ENCODE data around the gene PC.

PC gene

DNA sequence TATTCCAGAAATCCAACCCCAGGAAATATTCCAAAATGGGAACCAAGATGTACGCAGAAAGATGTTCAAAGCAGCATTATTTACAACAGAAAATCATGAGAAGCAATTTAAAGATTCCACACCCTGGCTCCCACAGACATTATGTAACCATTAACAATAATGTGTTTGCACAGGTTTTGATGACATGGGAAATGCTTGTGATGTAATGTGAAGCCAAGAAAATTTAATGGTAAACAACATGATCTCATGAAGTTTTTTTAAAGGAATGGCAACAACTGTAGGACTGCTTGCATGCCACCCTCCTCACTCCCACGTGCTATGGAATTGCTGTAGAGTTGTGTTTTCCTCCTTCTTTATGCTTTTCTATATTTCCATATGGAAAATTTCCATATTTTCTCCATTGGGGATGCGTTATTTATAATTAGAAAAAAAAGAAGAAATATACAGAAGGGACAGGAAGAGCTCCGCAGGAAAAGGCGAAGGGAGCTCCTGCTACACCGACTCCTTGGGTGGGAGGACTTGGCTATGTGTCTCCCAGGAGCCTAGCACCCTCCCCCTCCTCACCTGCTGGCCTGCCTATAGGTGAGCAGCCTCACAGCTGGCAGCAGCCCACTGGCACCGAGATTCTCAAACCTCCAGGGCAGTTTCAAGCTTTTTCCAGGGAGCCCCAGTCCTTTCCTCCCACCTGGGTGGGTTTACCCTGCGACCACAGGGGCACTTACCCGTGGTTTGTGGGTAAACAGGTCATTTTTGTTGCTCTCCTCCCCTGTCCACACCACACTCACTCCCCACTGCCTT, 80.4 kb downstream of the PC start:
- no peak for ATAC-seq
- TF ChIP-seq, protein P1, sequence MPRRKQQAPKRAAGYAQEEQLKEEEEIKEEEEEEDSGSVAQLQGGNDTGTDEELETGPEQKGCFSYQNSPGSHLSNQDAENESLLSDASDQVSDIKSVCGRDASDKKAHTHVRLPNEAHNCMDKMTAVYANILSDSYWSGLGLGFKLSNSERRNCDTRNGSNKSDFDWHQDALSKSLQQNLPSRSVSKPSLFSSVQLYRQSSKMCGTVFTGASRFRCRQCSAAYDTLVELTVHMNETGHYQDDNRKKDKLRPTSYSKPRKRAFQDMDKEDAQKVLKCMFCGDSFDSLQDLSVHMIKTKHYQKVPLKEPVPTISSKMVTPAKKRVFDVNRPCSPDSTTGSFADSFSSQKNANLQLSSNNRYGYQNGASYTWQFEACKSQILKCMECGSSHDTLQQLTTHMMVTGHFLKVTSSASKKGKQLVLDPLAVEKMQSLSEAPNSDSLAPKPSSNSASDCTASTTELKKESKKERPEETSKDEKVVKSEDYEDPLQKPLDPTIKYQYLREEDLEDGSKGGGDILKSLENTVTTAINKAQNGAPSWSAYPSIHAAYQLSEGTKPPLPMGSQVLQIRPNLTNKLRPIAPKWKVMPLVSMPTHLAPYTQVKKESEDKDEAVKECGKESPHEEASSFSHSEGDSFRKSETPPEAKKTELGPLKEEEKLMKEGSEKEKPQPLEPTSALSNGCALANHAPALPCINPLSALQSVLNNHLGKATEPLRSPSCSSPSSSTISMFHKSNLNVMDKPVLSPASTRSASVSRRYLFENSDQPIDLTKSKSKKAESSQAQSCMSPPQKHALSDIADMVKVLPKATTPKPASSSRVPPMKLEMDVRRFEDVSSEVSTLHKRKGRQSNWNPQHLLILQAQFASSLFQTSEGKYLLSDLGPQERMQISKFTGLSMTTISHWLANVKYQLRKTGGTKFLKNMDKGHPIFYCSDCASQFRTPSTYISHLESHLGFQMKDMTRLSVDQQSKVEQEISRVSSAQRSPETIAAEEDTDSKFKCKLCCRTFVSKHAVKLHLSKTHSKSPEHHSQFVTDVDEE (CRISPR knock-in tag; IDR thresholded peaks at IDR 0.05), result no peak
- no peak for TF ChIP-seq BACH2 (CRISPR knock-in tag; IDR thresholded peaks at IDR 0.05; ENCODE audit: borderline replicate concordance)
- TF ChIP-seq ESRRG (CRISPR knock-in tag; IDR thresholded peaks at IDR 0.05), result no peak
- TF ChIP-seq ARNTL (CRISPR knock-in tag; IDR thresholded peaks at IDR 0.05; ENCODE audit: borderline replicate concordance, low read depth), result no peak
- no peak for TF ChIP-seq ZNF70 (CRISPR knock-in tag; IDR thresholded peaks at IDR 0.05)
- no peak for TF ChIP-seq CSRNP3 (CRISPR knock-in tag; IDR thresholded peaks at IDR 0.05)
- no peak for TF ChIP-seq ZNF8 (CRISPR knock-in tag; IDR thresholded peaks at IDR 0.05)
- TF ChIP-seq OSR1 (CRISPR knock-in tag; IDR thresholded peaks at IDR 0.05), result no peak

GRCh38 chr11:66875378-66875777, 82.8 kb downstream of the PC start:
- ATAC-seq, result no peak
- no peak for TF ChIP-seq ZNF8 (CRISPR knock-in tag; IDR thresholded peaks at IDR 0.05)
- no peak for TF ChIP-seq TCF4 (CRISPR knock-in tag; IDR thresholded peaks at IDR 0.05; ENCODE audit: borderline replicate concordance)
- TF ChIP-seq ARNTL (CRISPR knock-in tag; IDR thresholded peaks at IDR 0.05; ENCODE audit: borderline replicate concordance, low read depth), result no peak
- no peak for TF ChIP-seq PPARA (CRISPR knock-in tag; IDR thresholded peaks at IDR 0.05; ENCODE audit: borderline replicate concordance)
- TF ChIP-seq OSR1 (CRISPR knock-in tag; IDR thresholded peaks at IDR 0.05), result no peak
- no peak for TF ChIP-seq CREB5 (CRISPR knock-in tag; IDR thresholded peaks at IDR 0.05; ENCODE audit: low read depth)
- TF ChIP-seq CSRNP3 (CRISPR knock-in tag; IDR thresholded peaks at IDR 0.05), result no peak
- no peak for TF ChIP-seq ZFP3 (CRISPR knock-in tag; IDR thresholded peaks at IDR 0.05)
- no peak for TF ChIP-seq SNAI2 (CRISPR knock-in tag; IDR thresholded peaks at IDR 0.05)
- no peak for TF ChIP-seq ZNF70 (CRISPR knock-in tag; IDR thresholded peaks at IDR 0.05)
- TF ChIP-seq POU6F1 (CRISPR knock-in tag; IDR thresholded peaks at IDR 0.05; ENCODE audit: borderline replicate concordance, low read depth), result no peak
- TF ChIP-seq, protein P1 (CRISPR knock-in tag; IDR thresholded peaks at IDR 0.05), result no peak
- no peak for TF ChIP-seq ZFP30 (CRISPR knock-in tag; IDR thresholded peaks at IDR 0.05)
- TF ChIP-seq, protein P2, sequence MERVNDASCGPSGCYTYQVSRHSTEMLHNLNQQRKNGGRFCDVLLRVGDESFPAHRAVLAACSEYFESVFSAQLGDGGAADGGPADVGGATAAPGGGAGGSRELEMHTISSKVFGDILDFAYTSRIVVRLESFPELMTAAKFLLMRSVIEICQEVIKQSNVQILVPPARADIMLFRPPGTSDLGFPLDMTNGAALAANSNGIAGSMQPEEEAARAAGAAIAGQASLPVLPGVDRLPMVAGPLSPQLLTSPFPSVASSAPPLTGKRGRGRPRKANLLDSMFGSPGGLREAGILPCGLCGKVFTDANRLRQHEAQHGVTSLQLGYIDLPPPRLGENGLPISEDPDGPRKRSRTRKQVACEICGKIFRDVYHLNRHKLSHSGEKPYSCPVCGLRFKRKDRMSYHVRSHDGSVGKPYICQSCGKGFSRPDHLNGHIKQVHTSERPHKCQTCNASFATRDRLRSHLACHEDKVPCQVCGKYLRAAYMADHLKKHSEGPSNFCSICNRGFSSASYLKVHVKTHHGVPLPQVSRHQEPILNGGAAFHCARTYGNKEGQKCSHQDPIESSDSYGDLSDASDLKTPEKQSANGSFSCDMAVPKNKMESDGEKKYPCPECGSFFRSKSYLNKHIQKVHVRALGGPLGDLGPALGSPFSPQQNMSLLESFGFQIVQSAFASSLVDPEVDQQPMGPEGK (CRISPR knock-in tag; IDR thresholded peaks at IDR 0.05; ENCODE audit: borderline replicate concordance), result no peak
- TF ChIP-seq RARB (CRISPR knock-in tag; IDR thresholded peaks at IDR 0.05), result no peak
- TF ChIP-seq ZC3H10 (CRISPR knock-in tag; IDR thresholded peaks at IDR 0.05), result no peak
- no peak for TF ChIP-seq GLIS3 (CRISPR knock-in tag; IDR thresholded peaks at IDR 0.05)
- no peak for TF ChIP-seq BACH2 (CRISPR knock-in tag; IDR thresholded peaks at IDR 0.05; ENCODE audit: borderline replicate concordance)
